ENCODE measurements around the gene ZBTB46.

DNA sequence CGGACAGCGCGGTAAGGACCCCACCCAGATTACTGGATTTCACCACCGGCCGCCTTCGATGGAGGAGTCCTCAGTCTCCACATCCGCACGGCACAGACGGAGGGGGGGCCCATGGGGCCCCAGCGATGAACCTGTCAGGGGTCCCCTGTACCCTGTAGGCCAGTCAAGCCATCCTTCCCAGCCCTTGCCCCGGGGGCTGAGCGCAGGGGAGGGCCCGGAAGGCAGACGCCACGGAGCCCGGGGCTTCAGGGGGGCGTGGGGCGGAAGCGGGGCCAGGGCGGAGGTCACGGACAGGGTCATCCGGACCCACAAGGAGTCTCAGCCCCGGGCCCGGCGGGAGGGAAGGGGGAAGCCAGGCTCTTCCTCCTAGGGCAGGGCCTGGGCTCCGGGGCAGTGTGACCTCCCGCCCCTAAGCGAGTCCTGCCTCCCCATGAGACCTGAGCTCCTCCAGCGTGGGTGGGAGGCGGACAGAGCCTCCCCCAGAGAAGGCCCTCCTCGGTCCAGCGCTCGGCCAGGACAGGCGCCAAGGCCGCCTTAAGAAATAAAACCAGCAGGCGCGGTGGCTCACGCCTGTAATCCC lies 22.8 kb downstream of the ZBTB46 start:
- TF ChIP-seq, protein P1, sequence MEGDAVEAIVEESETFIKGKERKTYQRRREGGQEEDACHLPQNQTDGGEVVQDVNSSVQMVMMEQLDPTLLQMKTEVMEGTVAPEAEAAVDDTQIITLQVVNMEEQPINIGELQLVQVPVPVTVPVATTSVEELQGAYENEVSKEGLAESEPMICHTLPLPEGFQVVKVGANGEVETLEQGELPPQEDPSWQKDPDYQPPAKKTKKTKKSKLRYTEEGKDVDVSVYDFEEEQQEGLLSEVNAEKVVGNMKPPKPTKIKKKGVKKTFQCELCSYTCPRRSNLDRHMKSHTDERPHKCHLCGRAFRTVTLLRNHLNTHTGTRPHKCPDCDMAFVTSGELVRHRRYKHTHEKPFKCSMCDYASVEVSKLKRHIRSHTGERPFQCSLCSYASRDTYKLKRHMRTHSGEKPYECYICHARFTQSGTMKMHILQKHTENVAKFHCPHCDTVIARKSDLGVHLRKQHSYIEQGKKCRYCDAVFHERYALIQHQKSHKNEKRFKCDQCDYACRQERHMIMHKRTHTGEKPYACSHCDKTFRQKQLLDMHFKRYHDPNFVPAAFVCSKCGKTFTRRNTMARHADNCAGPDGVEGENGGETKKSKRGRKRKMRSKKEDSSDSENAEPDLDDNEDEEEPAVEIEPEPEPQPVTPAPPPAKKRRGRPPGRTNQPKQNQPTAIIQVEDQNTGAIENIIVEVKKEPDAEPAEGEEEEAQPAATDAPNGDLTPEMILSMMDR (IDR thresholded peaks at IDR 0.05; ENCODE audit: insufficient read depth, low read length, poor library complexity, severe bottlenecking): no peak
- no peak for TF ChIP-seq EZH2phosphoT487 (conservative IDR thresholded peaks at IDR 0.05; ENCODE audit: low read length)

Data from SU-DHL-6 (cell line).